ENCODE results near the gene MYO1D. TPM values are rescaled to one million over a fixed set of nuclear protein-coding genes. Genes with fewer than 3 reads are reported as not detected.
A peak's percentile ranks its signal among the peaks of the same experiment; 100 is the strongest.

MYO1D gene
- total RNA-seq, 1 donor: 94.0 TPM

DNA sequence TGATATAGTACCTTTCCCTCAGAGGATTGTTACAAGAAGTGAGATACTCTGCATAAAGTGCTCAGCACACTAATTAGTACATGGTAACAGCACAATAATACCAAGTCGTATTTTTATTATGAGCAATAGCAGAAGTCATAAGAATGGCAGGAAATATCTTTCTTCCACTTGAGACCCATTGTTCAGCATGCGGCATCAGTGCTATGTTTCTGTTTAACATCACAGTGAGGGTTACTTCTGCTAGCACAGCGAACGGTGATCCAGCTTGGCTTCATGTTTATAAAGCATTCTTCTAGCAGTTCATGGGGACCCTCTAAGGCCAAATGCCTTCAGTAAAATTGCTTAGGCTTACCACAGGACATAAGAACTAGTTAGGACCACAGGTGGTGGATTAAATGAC, 83.1 kb downstream of the MYO1D start:
- DNase-seq (ENCODE audit: low read depth): no peak
- H3K4me3 ChIP-seq (ENCODE audit: low read depth, low read length): no peak overlapping the region
- no peak for TF ChIP-seq CTCF (IDR thresholded peaks at IDR 0.05; ENCODE audit: insufficient read depth, low read length)

DNA sequence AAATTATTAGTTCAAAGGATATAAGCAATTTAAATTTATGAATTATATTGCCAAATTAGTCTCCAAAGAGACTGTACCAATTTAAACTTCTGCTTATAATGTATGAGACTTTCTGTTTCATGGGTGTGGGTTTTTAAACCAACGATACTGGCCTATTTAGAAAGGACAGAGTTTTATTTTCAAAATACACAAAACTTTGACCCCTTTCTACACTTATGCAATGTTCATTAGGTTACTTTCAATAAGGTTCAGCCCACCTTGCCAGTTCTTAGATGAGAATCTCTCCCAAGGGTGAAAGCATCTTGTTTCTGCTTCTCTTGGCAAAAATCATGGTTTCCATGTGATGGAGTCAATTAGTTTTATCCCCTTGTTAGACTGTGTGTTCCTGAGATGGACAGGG, 84.7 kb downstream of the MYO1D start:
- no peak for DNase-seq (ENCODE audit: low read depth)
- no peak overlapping the region for H3K4me3 ChIP-seq (ENCODE audit: low read depth, low read length)
- TF ChIP-seq CTCF (IDR thresholded peaks at IDR 0.05; ENCODE audit: insufficient read depth, low read length): no peak

DNA sequence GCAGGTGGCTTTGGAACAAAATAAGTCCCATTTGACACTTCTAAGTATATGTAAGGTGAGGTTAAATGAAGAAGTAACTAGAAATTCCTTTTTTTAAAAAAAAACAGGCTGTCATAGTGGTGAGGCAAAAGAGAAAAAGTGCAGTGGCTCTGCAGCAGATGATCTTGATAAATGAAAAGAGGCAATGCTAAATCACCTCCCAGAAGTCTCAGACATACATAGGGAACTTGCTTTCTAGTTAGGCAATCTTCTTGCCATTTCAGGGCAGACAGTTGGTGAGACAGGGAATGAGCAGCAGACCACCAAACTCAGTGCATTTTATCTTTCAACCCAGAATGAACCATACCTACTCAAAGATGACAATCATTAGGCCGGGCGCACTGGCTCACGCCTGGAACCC, 90.8 kb downstream of the MYO1D start:
- no peak overlapping the region for H3K4me3 ChIP-seq (ENCODE audit: low read depth, low read length)
- DNase-seq (ENCODE audit: low read depth): no peak
- TF ChIP-seq CTCF (IDR thresholded peaks at IDR 0.05; ENCODE audit: insufficient read depth, low read length): no peak

GRCh38 chr17:32784113-32784512, 92.8 kb downstream of the MYO1D start:
- TF ChIP-seq CTCF (IDR thresholded peaks at IDR 0.05; ENCODE audit: insufficient read depth, low read length): no peak
- no peak for DNase-seq (ENCODE audit: low read depth)
- H3K4me3 ChIP-seq (ENCODE audit: low read depth, low read length): no peak overlapping the region

GRCh38 chr17:32783602-32784001, 93.3 kb downstream of the MYO1D start:
- TF ChIP-seq CTCF (IDR thresholded peaks at IDR 0.05; ENCODE audit: insufficient read depth, low read length): peak; percentile 63
- peak; percentile 76 for DNase-seq (ENCODE audit: low read depth)
- H3K4me3 ChIP-seq (ENCODE audit: low read depth, low read length): no peak overlapping the region

DNA sequence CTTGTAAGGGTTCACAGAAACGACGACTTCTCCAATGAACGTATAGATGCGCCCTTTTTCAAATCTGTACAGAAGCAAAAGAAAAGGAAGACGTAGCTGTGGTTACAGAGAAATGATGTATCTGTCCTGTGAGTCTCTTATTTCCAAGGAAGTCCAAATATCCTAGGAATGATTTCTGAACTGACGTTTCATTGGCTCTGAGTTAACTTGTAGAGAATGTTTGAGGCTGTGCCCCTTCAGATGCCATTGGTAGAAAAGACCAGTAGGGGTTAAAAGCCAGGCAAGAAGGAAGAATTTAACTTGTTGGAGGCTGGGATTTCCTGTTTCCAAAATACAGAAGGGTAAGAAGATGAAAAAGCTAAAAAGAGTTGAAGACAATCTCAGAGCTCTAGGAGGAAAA, 96.2 kb downstream of the MYO1D start:
- H3K4me3 ChIP-seq (ENCODE audit: low read depth, low read length): no peak overlapping the region
- no peak for DNase-seq (ENCODE audit: low read depth)
- no peak for TF ChIP-seq CTCF (IDR thresholded peaks at IDR 0.05; ENCODE audit: insufficient read depth, low read length)

GRCh38 chr17:32777922-32778321, 99.0 kb downstream of the MYO1D start:
- H3K4me3 ChIP-seq (ENCODE audit: low read depth, low read length): no peak overlapping the region
- DNase-seq (ENCODE audit: low read depth): no peak
- no peak for TF ChIP-seq CTCF (IDR thresholded peaks at IDR 0.05; ENCODE audit: insufficient read depth, low read length)
